ENCODE measurements around the gene PCNT.

DNA sequence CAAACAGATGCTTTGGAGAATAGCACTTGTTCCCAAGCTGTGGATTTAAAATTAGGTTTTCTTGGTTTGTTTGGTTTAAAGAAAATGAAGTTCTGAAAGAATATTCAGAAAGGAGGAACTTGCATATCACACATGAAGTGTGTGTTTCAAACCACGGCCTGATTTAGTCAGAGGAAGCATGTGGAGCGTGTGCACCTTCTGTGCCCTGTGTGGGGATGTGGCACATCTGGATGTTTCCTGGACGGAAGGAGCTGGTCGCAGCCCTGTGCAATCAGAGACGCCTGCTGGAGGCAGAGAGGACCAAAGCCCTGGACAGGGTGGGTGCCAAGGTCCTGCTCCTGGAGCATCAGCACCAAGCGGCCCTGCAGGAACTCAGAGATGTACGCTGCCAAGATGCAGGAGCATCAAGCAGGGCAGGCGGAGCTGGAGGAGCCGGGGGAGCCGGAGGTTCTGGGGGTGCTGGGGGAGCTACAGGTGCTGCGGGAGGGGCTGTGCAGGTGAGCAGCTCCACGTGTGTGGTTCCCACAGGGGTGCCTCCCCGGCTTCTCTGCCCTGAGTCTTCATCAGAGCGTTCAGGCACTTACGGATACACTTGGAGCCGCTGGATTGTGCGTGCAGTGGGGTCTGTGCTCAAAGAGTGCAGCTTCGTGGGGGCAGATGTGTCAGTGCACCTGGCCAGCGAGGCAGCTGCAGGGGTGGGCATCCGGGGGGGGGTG is 45.7 kb downstream of the PCNT start:
- TF ChIP-seq, protein P1, sequence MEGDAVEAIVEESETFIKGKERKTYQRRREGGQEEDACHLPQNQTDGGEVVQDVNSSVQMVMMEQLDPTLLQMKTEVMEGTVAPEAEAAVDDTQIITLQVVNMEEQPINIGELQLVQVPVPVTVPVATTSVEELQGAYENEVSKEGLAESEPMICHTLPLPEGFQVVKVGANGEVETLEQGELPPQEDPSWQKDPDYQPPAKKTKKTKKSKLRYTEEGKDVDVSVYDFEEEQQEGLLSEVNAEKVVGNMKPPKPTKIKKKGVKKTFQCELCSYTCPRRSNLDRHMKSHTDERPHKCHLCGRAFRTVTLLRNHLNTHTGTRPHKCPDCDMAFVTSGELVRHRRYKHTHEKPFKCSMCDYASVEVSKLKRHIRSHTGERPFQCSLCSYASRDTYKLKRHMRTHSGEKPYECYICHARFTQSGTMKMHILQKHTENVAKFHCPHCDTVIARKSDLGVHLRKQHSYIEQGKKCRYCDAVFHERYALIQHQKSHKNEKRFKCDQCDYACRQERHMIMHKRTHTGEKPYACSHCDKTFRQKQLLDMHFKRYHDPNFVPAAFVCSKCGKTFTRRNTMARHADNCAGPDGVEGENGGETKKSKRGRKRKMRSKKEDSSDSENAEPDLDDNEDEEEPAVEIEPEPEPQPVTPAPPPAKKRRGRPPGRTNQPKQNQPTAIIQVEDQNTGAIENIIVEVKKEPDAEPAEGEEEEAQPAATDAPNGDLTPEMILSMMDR (IDR thresholded peaks at IDR 0.05; ENCODE audit: control extremely low read depth in 1 of 3, insufficient read depth in 1 of 3, low read depth in 1 of 3, low read length in 3 of 3) = no peak
- no peak for TF ChIP-seq SP1 (IDR thresholded peaks at IDR 0.05; ENCODE audit: low read depth, low read length)
